HG02642 (cell line): ENCODE data around the gene RPS6KL1.

Experiments used
- ATAC-seq: cut with Tn5 transposase; IDR thresholded peaks from one replicate; pipeline ENCODE4 v1.9.1; 2021; ENCODE audit warnings: mild to moderate bottlenecking; ENCODE audit not compliant: unreplicated experiment, poor library complexity

Gene RPS6KL1

DNA sequence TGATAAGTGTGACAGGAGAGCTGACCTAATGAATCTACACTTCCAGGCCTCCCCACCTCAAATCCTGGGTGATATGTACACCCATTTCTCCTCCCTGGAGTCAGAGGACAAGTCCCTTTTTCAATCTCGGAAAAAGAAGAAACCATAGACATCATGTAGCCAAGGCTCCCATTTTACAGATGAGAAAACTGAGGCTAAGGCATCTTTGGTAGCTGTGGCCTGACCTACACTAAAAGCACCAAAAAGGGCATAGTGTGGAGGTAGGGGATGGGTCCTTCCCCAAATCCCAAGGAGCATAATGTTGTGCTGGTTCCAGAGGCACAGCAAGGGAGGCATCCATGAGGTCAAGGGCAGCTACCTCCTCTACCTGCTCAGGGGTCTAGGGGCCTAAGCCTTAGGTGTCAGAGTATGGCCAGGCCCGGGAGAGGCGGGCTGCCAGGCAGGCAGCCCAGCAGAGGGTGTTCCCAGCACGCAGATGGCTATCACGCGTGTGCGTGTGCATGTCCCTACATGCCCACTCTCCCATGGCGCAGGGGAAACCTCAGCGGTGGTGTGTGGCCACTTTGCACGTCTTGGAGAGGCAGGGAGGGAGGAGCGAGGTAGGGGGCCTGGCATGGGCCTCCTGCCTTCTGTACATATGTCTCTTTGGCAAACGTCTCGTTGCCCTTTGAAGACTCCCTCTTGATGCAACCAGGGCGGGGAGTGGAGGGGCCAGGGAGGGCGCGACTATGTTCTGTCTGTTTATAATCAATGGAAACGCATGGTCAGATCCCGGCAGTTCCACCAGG, 29.8 kb upstream of the RPS6KL1 start:
- no peak for ATAC-seq

DNA sequence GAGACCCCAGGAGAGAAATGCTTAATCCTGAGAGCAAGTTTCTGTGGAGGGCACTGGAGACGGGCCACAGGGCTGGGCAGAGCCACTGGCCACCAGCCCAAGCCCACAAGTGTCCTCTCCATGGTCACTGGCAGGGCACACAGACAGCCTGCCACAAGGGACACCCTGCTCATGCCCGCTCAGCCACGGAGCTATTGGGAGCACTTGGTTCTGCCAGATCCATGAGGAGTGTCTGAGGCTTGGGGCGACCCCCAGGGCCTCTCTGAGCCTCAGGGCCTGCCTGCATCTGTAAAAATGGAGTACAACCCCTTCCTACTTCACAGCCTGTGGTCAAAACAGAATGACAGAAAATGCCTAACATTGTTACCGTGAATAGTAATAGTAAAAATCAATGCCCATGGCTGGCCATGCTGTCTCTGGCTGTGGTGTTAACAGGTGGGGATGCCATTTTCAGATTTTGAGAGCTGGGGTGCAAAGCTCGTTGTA, 29.2 kb upstream of the RPS6KL1 start:
- ATAC-seq, result no peak

DNA sequence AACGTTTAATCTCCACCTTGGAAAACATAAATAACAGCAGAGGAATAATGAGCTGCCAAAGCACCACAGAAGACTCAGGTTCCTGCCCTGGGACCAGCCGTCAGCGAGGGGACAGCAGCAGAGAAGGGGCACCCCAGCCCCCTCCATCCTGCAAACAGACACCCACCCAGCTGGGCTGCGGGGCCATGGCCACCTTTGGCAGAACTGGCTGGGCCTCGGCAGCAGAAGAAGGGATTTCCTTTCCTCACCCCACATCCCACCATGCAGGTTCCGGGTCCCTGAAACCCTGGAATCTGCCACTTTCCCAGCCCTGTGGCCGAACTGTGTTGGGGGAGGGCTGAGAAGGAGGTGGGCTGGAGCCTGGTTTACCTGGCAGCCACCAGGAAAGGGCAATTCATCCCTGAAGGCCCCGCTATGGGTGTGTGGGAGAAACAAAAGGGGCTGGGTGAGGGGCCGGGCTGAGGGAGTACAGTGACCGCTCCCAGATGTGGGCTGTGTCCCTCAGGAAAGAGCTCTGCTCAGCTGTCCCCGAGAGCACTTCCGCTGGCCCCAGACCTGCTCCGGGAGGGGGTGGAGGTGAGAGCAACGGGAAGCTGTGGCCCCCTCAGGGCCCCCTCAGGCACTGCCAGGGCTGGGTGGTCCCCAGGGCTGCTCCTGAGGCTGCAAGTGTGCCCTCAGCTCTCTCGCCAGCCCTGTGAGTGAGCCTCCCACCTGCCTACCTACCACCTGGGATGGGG, 28.6 kb upstream of the RPS6KL1 start:
- ATAC-seq, result no peak

- ATAC-seq, result no peak
Measured at GRCh38 chr14:74950795-74951442, 27.9 kb upstream of the RPS6KL1 start.

- ATAC-seq, result no peak
Measured at GRCh38 chr14:74949859-74950573, 27.0 kb upstream of the RPS6KL1 start.

- ATAC-seq, result no peak
Measured at GRCh38 chr14:74949191-74949601, 26.1 kb upstream of the RPS6KL1 start.

DNA sequence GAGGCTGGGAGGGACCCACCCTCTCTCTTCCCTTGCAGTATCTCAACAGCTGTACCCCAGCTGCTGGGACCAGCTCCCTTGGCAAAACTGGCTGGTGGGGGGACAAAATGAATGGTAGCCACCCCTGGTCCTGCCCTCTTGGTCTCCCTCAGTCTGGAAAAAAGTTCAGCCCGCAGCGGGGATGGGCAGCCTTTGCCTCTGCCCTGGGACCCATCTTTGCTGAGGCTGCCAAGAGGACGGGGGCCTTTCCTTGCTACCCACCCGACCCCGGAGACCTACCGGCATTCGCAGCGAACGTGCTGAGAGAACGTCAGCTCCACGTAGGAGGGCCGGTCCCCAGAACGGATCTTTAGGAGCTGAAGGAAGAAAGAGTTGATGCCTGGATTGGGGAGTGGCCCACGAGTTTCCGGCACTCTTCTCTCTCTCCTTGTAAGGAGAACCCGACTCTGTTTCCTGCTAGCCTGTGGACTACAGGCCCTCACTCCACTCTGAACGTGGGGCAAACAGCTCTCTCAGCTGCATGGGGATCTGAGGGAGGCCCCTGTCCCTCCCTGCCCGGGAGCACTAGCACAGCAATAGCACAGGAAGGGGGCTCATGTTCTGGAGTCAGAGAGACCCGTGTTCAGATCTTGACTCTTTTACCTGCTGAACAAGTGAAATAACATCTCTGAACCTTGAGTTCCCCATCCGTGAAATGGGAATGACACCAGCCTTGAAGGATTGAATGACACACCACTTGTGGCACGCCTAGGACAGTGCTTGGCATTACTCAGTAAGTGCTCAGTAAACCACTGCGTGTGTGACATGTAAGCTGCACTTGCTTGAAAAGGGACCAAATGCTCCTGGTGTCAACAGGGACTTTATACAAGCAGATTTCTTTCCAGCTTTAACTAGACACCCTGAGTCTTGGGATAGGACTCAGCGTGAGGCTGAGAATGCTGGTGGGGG, 25.4 kb upstream of the RPS6KL1 start:
- ATAC-seq, result no peak

GRCh38 chr14:74947353-74948227, 24.5 kb upstream of the RPS6KL1 start:
- ATAC-seq, result no peak

- no peak for ATAC-seq
Measured at GRCh38 chr14:74946659-74947281, 23.7 kb upstream of the RPS6KL1 start.

DNA sequence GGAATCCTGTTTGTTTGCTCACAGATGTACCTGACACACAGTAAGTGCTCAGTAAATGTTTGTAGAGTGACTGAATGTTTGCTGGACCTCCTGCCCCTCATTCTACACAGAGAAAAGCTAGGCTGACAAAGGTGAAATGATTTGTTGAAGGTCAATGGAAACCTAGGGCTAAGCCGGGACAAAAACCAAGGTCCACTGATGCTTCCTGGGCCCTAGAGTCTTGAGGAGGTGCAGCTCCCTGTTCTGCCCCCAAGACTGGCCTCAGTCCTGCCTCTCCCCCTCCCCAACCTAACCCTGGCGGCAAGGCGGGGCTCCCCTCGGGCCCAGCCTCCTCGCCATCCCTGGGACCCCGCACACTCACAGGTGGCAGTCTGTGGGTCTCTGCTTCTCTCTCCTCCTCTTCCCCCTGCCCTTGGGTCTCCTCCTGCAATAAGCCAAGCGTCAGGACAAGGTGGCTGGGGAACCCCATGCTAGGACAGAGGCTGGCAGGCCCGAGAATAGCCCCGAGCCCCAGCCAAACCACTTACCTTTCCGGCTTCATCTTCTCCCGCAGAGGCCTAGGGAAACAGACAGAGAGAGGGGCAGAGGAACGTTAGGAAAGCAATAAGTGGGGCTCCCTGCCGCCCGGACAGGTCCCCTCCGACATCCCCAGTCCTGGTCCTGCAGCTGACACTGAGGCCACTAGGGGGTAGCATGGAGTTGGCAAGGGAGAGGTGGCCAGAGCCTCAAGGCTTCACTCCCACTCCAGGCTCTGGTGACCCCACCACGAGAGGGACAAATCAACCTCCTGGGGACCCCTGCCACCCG, 23.0 kb upstream of the RPS6KL1 start:
- ATAC-seq, result no peak

DNA sequence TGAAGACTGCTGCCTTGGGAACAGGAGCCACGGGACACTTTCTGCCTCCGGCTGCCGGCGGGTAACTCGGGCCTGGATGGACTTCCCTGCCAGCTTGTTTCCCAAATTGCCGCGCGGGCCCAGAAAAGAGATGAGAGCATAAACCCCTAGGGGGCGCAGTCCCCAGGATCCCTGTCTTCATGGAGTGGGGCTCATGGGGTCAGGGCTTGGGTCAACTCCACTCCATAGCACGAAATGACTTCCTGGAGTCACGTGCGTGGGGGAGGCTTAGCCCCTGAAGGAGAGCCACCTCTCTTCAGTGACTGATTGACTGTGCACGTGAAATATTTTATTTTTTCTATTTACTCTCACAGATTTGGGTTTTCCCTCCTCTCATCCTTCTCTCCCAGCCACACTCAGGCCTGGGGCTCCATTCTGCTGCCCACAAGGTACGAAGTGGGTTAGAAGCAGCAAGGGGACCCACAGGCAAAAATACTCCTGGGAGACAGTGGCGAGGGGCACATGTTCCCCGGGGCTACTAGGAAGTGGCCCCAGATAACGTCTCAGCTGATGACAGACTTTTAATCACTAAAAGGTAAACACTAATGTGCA, 22.3 kb upstream of the RPS6KL1 start:
- ATAC-seq, result no peak

DNA sequence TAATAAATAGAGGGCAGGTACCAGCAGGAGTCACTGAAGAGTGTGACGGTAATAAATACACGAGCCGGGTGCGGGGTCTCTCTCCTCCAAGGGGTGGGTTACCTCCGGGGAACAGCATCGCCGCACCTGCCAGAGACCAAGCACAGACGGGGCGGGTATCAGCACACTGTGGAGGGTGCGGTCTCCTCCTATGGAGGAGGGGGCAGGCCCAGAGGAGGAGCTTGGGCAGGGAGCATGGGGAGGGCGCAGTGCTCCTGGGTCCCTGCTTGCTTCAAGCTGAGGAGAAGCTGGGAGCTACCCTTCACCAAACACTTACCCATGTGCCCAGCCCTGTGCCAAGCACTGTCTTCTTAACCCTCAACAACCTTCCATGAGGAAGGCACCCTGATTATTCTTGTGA, 19.5 kb upstream of the RPS6KL1 start:
- no peak for ATAC-seq

DNA sequence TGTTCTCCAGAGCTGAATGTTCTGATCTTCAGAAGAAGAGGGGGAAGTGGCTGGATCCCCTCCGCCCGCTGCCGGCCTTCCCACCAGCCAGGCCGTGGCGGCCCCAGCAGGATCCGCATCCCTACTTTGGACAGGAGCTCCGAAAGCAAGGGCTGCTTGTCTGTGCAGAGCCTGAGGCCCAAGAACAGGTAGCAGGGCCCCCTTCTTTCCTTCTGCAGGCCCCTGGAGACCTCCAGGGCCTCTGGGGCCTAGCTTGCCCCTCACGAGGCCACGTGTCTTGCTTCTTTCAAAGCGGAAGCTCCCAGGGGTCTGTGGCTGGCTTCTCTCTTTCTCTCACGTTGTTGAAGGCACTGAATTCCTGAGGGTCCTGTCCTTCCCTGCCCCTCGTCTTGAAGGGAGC, 19.1 kb upstream of the RPS6KL1 start:
- ATAC-seq, result peak; percentile 4

DNA sequence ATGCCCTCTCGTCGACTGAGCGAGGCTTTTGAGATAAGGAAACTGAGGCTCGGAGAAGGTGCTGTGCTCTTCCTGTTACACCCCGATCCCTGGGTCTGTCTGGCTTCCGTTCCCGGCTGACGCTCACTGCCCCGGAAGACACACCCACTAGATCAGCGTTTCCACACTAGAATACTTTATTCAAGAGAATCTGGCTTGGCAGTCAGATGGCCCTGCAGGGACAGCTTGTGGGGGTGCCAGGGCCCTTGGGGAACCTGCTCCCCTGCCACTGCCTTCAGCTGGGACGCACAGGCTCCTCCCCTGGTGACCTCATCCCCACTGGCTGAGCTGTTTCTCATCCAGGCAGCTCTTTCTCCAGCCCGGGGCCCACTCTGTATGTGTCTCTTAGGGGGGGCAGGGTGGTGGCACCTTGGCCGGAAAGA, 18.6 kb upstream of the RPS6KL1 start:
- peak; percentile 61 for ATAC-seq

- no peak for ATAC-seq
Measured at GRCh38 chr14:74940956-74941565, 18.0 kb upstream of the RPS6KL1 start.
